GM10847 (cell line): Measurements from ENCODE around the gene TCF15.

Source experiments
- POLR2A ChIP-seq: IDR thresholded peaks from 2 replicates; pipeline ENCODE4 v1.6.1; 2011; ENCODE audit not compliant: insufficient read length; ENCODE audit errors: extremely low read depth

Gene TCF15

DNA sequence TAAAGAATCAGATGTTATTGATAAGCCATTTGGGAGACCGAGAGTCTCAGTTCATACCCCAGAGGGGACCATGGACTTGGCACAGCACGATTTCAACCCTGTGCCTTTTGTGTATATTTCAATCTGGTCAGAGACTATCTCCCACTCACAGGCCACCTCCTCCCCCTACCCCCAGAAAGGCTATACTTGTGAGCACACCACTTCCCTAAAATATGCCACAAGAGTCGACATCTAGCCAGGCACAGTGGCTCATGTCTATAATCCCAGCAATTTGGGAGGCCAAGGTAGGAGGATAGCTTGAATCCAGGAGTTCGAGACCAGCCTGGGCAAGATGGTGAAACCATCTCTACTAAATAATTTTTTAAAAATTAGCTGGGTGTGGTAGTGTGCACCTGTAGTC lies 13.6 kb upstream of the TCF15 start:
- no peak for TF ChIP-seq POLR2A

DNA sequence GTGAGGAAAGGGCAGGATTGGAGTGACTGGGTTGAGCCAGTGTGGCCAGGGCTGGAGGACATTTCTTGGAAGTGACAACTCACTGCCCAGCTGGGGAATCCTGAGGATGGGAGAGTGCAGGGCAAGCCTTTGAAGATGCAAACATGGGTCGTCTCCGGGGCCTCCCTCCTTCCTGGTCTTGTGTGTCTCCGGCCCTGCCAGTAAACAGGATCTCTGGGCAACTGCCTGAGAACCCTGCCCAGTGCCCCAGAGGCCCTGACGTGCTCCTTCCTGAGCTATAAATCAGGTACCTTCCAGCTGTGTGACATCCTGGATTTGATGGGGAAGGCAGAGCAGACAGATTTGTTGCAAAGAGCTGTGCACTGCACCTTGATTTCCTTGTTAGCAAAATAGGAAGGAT lies 12.9 kb upstream of the TCF15 start:
- no peak for TF ChIP-seq POLR2A

DNA sequence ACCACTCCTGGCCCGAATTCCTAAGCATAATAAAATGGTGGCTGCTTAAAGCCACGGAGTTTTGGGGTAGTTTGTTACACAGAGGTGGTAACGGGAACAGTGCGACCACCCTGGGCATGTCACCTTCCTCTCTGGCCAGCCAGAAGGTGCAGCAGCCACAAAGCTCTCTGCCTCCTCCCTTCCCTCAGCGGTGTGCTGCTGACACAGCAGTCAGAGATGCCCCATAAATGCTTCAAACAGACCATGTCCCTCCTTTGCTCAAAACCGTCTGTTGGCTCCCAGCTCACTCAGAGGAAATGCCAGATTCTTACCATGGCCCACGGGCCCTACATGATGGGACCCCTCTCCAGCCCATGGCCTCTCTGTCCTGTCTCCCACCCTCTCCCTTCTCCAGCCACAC lies 12.1 kb upstream of the TCF15 start:
- TF ChIP-seq POLR2A, result no peak

DNA sequence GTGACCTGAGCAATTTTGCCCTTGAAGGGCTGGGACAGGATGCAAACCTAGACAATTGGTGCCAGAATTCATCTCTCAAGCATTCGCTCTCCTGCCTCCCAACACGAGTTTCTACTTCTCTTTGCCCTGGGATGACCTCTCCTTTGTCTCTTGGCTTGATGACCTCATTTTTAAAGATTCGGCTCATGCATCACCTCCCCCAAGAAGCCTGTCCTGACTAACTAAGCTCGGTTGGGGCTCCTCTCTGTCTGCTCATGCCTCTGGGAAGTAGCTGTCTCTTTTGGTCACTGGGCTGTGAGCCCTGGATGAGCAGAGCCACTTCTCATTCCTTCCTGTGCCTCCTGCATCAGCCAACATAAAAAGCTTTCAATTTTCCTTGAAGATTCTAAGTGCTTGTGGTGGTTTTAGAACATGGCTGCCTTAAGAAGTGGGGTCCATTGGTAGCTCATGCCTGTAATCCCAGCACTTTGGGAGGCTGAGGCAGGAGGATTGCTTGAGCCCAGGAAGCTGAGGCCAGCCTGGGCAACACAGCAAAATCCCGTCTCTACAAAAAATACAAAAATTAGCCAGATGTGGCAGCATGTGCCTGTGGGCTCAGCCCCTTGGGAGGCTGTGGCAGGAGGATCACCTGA lies 11.1 kb upstream of the TCF15 start:
- no peak for TF ChIP-seq POLR2A

DNA sequence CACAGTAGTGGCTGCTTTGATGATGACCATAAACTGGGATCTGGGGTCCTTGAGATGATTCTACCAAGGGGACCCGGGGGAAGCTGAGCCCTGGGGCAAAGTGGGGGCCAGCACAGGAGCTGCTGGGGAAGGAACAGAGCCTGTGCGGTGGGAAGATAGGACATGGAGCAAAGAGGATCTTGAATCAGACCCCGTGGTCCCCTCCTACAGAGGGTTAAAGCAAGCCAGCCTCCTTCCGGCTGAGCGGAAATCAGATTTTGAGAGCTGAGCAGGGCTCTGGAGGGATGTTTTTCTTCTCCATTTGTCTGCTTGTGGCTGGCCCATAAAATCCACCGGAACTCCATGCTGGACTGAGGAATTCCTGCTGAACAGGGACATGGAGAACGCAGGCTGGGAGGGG lies 10.1 kb upstream of the TCF15 start:
- TF ChIP-seq POLR2A, result no peak

DNA sequence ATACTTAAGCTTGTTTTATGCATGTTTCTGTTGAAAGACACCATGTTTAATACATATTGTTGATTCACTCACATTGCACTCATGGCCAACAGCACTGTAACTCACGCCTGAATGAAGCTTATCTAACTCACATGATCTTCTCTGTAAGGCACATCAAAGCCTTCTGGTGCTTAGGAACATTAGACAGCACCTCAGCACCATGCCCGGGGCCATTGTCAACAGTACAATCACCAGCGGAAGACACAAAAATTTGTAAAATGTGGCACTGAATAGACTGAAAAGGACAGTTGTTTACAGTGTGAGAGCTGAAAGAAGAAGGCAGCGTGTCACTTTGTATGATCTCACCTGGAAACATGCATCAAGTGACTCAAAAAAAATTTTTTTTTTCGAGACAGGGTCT lies 8.9 kb upstream of the TCF15 start:
- TF ChIP-seq POLR2A, result no peak

- TF ChIP-seq POLR2A, result no peak
Observed at GRCh38 chr20:617934-618690, 8.0 kb upstream of the TCF15 start.

- no peak for TF ChIP-seq POLR2A
Observed at GRCh38 chr20:615514-615913, 5.4 kb upstream of the TCF15 start.

- TF ChIP-seq POLR2A, result no peak
Observed at GRCh38 chr20:611843-612185, 1.7 kb upstream of the TCF15 start.

GRCh38 chr20:611047-611842 lies 1.1 kb upstream of the TCF15 start:
- no peak for TF ChIP-seq POLR2A

- TF ChIP-seq POLR2A, result no peak
Observed at GRCh38 chr20:609371-609964, 641 bp downstream of the TCF15 start.

GRCh38 chr20:608970-609369 lies 1.1 kb downstream of the TCF15 start:
- no peak for TF ChIP-seq POLR2A

DNA sequence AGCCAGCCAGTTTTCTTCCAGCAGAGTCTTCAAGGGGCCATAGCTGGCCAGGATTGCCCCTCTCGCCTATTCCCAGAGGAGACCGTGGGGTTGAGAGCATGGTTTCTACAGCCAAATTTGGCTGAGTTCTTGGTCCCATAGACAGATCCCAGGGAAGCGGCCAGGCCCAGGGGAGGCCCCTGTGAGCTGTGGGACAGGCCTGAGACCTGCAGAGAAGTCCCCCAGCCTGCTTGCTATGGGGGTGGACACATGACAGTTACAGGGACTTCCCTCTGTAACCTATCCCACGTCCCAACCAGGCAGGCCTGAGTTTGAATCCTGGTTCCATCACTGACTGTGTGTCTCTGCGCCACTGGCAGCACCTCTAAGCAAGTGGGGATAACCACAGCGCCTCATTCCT lies 2.6 kb downstream of the TCF15 start:
- TF ChIP-seq POLR2A, result no peak

DNA sequence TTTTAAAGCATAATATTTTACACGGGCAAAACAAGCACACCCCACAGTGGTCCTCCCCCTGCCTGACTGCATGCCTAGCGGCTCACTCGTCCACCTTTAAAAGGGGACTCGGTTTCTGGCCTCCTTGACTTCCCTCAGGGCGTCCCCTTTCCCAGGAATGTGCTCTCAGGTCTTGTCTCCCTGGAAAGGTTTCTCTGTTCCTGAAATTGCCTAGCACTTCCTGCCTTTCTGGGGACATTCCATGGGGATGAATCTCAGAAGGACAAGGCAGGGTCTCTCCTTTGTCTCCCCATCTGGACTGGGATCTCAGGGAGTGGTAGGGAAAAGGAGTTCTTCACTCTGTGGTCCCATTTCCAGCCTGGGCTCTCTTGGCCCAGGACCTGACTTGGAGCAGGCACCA lies 4.9 kb downstream of the TCF15 start:
- no peak for TF ChIP-seq POLR2A

- TF ChIP-seq POLR2A, result no peak
Observed at GRCh38 chr20:603116-603640, 6.9 kb downstream of the TCF15 start.

GRCh38 chr20:602111-602970 lies 7.8 kb downstream of the TCF15 start:
- no peak for TF ChIP-seq POLR2A
